ENCODE measurements around the gene MSRB2. TPM values are rescaled to one million over a fixed set of nuclear protein-coding genes. Genes with fewer than 3 reads are reported as not detected.

MSRB2 gene
- total RNA-seq, 1 donor from 2014 or later = 34.7 TPM

- DNase-seq (ENCODE audit: low spot score) = no peak
Observed at GRCh38 chr10:23111517-23112286, 16.3 kb downstream of the MSRB2 start.

DNA sequence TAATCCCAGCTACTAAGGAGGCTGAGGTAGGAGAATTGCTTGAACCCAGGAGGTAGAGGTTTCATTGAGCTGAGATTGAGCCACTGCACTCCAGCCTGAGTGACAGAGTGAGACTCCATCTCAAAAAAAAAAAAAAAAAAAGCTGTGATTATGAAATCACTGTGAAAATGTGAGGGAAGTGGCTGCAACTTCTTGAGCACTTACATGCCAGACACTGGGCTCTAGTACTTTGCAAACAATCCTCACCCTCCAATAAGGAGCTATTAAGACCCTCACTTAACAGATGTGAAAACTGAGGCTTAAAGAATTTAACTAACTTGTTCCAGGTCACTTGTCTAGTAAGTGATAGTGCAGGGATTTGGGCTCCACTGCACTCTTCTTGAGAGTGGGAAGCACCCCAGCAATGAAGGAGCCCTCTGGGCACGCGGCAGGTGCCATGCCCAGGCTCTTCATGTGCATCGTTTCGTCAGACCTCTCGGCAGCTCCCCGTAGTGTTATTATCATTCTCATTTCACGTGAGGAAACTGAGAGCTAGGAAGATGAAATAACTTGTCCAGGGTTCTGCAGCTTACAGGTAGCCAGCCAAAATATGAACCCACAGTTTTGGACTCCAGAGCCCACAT lies 19.0 kb downstream of the MSRB2 start:
- DNase-seq (ENCODE audit: low spot score) = no peak

GRCh38 chr10:23116486-23117205 lies 21.3 kb downstream of the MSRB2 start:
- no peak for DNase-seq (ENCODE audit: low spot score)

DNA sequence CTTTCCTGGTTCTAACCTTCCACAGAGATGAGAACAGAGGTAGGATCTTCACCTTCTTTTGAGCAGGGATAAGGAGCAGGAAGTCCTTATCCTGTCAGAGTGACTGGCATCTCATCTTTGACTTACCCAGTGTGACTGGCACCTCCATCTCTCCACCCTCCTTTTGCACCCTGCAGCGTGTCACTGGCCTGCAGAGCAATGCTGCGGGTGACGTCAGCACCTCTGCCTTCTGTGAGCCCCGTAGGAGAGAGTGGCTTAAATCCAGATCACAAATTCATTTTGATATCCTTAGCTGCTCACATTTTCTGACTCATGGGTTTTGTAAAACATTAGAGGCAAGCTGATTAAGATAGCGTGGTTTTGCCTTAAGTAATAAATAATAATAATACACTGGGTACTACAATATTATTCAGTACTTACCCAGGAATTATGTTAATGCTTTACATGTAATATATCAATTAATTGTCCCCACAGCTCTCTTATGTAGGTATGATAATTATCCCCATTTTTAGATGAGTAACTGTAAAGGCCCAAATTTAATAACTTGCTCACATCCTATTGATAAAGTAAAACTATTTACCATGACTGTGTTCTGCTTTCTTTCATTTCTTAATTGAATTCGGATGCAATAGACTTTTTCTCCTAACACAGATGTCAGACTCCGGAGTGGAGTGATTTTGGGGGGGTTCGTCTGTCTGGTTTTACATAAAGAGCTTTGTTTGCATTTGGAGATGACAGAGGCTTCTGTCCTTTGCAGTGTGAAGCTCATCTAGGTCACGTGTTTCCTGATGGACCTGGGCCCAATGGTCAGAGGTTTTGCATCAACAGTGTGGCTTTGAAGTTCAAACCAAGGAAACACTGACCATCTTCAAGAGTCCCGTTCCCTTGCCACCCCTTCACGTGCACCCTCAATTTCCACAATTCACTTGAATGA lies 24.9 kb downstream of the MSRB2 start:
- DNase-seq (ENCODE audit: low spot score) = no peak

DNA sequence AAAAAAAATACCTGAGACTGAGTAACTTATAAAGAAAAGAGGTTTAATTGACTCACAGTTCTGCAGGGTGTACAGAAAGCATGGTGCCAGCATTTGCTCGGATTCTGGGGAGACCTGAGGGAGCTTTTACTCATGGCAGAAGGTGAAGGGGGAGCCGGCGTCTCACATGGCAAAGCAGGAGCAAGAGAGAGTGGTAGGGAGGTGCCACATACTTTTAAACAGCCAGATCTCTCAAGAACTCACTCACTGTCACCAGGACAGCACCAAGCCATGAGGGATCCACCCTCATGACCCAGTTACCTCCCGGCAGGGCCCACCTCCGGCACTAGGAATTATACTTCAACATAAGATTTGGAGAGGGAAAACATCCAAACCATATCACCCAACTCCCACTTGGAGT lies 25.8 kb downstream of the MSRB2 start:
- DNase-seq (ENCODE audit: low spot score) = no peak

DNA sequence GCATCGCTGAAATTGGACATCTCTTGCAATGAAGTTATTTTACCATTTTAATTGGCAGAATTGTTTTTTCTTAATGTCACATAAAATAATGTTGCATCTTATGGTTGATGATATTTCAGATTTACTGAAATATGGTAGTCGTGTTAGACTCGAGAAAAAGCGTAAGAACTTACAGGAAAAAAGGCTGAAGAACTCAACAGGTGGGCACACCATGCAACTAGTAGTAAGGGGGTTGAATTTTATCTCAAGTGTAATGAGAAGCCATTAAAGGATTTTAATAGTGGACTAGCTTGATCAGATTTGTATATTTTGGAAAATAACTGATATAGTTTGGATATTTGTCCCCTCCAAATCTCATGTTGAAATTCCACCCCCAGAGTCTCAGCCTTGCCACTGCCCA lies 41.1 kb downstream of the MSRB2 start:
- no peak for DNase-seq (ENCODE audit: low spot score)

DNA sequence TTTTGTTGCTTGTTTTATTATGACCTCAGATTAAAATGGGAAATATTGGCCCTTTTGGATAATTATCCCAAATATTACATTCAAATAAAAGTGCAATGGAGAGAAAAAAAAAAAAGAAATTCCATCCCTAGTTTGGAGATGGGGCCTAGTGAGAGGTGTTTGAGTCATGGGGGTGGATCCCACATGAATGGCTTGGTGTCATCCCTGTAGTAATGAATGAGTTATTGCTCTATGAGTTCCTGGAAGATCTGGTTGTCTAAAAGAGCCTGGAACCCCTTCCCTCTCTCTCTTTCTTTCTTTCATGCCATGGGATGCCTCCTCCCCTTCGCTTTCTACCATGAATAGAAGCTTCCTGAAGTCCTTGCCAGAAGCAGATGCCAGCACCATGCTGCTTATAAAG lies 44.3 kb downstream of the MSRB2 start:
- no peak for DNase-seq (ENCODE audit: low spot score)

- no peak for DNase-seq (ENCODE audit: low spot score)
Observed at GRCh38 chr10:23141995-23142394, 46.6 kb downstream of the MSRB2 start.

- DNase-seq (ENCODE audit: low spot score) = no peak
Observed at GRCh38 chr10:23146258-23146657, 50.9 kb downstream of the MSRB2 start.

DNA sequence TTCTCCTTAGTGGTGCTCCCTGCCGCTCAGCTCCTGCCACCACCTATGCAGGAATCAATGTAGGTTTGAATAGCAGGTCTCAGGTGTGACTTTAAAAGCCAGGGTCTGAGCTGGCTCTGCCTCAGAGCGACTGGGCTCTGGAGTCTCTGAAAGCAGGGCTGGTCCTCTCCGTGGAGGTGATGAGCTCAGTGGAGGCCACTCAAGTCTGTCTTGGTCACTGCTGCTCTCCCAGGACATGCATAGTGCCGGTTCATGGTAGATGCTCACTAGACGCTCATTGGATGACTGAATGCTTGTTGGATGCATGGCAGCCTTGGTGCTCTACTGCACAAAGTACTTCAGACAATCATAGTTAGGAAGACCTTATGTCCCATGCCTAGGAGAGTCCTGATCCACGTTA lies 51.7 kb downstream of the MSRB2 start:
- DNase-seq (ENCODE audit: low spot score) = no peak

GRCh38 chr10:23148214-23148613 lies 52.8 kb downstream of the MSRB2 start:
- no peak for DNase-seq (ENCODE audit: low spot score)

GRCh38 chr10:23150091-23150490 lies 54.7 kb downstream of the MSRB2 start:
- DNase-seq (ENCODE audit: low spot score) = no peak

GRCh38 chr10:23150610-23151009 lies 55.2 kb downstream of the MSRB2 start:
- DNase-seq (ENCODE audit: low spot score) = no peak

DNA sequence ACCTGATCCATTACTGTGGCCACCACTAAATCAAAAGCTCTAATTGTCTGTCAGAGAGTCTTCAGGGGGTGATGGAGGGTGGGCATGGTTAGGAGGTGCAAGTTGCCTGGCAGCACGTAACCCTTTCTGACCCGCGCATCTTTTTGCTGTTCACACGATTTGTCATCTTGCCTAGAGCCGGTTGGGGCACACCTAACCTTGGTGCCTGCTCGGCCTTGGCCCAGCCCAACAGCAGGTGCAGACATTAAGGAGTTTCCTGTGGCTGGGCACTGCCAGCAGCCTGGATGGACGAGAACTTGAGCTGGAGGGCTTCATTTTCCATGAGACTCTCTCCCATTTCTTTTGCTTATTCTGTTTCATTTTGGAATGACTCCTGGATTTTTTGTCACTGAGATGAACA lies 55.7 kb downstream of the MSRB2 start:
- DNase-seq (ENCODE audit: low spot score) = no peak

DNA sequence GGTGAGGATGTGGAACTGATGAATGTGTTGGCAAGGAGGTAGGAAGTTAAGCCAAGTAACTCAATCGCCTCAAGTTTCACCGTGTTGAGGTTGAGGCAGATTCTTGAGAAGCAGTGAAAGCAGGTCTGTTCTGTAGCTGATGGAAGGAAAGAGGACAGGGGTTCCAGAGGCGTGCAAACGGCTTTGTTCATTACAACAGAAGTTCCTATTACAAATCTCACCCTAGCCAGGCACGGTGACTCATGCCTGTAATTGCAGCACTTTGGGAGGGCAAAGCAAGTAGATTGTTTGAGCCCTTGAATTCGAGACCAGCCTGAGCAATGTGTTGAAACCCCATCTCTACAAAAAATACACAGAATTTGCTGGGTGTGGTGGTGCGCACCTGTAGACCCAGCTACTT lies 59.8 kb downstream of the MSRB2 start:
- no peak for DNase-seq (ENCODE audit: low spot score)

DNA sequence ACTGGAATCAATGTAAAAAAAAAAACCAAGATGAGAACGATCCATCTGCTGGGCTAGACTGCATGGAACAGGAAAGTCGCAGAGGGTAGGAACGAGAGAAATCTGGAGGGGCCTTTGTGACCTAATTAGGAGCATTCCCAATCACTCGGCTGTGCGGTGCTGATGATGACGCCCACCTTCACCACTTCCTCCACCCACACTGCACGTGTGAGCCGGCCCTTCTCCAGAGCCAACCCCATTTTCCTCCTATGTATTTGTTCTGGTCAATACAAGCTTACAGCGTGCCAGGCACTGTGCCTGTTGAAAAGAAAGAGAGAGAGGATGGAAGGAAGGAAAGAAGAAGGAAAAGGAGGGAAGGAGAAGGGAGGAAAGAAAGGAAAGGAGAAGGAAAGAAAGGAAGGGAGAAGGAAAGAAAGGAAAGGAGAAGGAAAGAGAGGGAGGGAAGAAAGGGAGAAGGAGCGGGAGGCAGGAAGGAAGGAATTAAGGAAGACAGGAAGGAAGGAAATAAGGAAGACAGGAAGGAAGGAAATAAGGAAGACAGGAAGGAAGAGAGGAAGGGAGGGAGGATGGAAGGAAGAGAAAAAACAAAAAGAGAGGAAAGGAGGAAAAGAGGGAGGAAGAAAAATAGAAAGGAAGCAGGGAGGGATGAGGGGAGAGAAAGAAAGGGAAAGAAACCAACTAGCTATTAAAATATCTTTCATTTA lies 61.2 kb downstream of the MSRB2 start:
- no peak for DNase-seq (ENCODE audit: low spot score)

DNA sequence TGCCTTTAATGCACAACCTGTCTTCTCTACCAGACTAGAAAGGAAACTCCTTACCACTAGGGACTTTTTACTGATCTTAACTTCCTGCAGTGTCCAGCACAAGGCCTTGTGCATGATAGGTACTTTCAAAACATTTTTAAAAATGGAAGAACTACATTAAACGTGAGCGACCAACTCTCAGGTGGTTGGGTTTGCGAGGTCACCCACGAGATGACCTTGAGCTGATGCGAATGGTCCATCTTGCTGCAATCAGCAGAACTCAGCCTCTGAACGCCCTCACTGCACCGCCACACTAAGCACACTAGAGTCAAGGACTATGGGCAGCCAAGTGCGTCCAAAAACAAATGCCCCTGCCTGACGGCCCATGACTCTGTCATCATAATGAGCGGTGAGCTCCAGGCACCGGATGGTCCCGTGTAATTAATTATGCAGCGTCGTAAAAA lies 61.9 kb downstream of the MSRB2 start:
- no peak for DNase-seq (ENCODE audit: low spot score)

GRCh38 chr10:23157691-23158369 lies 62.5 kb downstream of the MSRB2 start:
- no peak for DNase-seq (ENCODE audit: low spot score)

GRCh38 chr10:23158370-23158769 lies 63.0 kb downstream of the MSRB2 start:
- DNase-seq (ENCODE audit: low spot score) = no peak

GRCh38 chr10:23171232-23171876 lies 76.0 kb downstream of the MSRB2 start:
- no peak for DNase-seq (ENCODE audit: low spot score)
